HG03565 (cell line): ENCODE measurements around the gene NOSIP.

Experiments used
- ATAC-seq: cut with Tn5 transposase; IDR thresholded peaks from one replicate; pipeline ENCODE4 v1.9.1; 2021; ENCODE audit warnings: mild to moderate bottlenecking, moderate library complexity; ENCODE audit not compliant: unreplicated experiment

The NOSIP gene

DNA sequence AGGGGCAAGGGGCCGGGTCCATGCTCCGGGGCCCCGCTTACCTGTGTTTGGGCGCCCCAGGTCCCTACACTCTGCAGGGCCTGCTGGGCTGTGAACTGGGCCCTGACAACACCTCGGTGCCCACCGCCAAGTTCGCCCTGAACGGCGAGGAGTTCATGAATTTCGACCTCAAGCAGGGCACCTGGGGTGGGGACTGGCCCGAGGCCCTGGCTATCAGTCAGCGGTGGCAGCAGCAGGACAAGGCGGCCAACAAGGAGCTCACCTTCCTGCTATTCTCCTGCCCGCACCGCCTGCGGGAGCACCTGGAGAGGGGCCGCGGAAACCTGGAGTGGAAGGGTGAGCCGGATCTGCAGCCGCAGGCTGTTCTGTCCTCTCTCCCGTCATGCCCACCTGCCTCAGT lies 66.2 kb downstream of the NOSIP start:
- no peak for ATAC-seq

DNA sequence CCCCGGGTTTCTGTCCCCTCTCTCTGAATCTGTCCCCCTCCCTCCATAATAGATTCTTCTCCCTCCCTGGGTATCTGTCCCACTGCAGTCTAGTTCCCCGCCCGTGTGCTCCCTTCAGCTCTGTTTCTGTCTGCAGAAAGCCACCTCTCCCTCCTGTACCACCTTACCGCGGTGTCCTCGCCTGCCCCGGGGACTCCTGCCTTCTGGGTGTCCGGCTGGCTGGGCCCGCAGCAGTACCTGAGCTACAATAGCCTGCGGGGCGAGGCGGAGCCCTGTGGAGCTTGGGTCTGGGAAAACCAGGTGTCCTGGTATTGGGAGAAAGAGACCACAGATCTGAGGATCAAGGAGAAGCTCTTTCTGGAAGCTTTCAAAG lies 66.6 kb downstream of the NOSIP start:
- no peak for ATAC-seq

- ATAC-seq = no peak
These were observed 67.2 kb downstream of the NOSIP start for GRCh38 chr19:49512970-49513745.

DNA sequence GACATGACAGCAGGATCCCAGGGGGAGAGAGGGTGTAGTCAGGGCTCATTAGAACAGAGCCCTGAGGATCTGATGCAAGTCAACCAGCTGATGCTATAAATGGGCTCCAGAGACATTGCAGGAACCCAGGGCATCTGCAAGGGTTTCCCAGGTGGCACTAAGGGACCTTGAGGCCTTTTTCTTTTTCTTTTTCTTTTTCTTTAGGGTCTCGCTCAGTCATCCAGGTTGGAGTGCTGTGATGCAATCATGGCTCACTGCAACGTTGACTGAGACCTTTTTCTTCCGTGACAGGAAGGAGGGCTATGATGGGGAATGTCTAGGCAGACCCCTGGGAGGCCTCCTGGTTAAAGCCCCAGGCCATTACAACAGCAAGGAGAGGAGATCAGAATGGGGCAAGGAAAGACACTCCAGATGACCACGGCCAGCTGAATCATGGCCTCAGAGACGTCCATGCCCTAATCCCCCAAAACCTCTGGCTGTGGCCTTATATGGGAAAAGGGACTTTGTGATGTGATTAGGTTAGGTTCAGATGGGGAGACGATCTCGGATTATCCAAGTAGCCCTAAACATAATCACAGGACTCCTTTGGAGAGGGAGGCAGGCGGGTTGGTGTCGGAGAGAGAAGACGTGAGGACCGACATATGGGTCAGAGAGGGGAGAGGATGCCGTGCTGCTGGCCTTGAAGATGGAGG lies 72.4 kb downstream of the NOSIP start:
- no peak for ATAC-seq

- ATAC-seq = no peak
These were observed 73.7 kb downstream of the NOSIP start for GRCh38 chr19:49506575-49507105.
